ENCODE results near the gene SMAD7. TPM values are rescaled to one million over a fixed set of nuclear protein-coding genes. Genes with fewer than 3 reads are reported as not detected.

The SMAD7 gene
- total RNA-seq, 1 experiment from 2014 or later = 5.8 TPM

- H3K27ac ChIP-seq = no peak overlapping the region
- H3K27me3 ChIP-seq (ENCODE audit: insufficient read depth, low read depth) = no peaks in the 10 kb centered on the region
- CTCF ChIA-PET = no interaction called here
- H3K4me3 ChIP-seq = no peak overlapping the region
- no peak overlapping the region for H3K4me2 ChIP-seq
- intact Hi-C loops (cut with micrococcal nuclease; ENCODE audit: unreplicated experiment) = loop anchor here (10.0 kb wide), 1 partner anchor 204 kb away; no protein-coding TSS in a partner anchor
- peaks cover 4% of the 10 kb centered on the region; the same call in 1 of the 2 replicates for H3K79me2 ChIP-seq (ENCODE audit: low read depth)
- H2AFZ ChIP-seq = no peak overlapping the region
- H3K9me3 ChIP-seq (ENCODE audit: insufficient read depth, low read depth) = no peaks in the 10 kb centered on the region
- DNase-seq = no peak
- H3K9me2 ChIP-seq (ENCODE audit: insufficient read depth) = no peaks in the 10 kb centered on the region
- no peaks in the 10 kb centered on the region for H3K4me1 ChIP-seq (replicated peaks; ENCODE audit: insufficient read depth)
- TF ChIP-seq CTCF (conservative IDR thresholded peaks at IDR 0.05) = no peak
- no peak for TF ChIP-seq EZH2 (IDR thresholded peaks at IDR 0.05; ENCODE audit: low read depth)
- no TSS peak for BruUV-seq (replicated peaks)
- no peaks in the 10 kb centered on the region for H3K36me3 ChIP-seq (ENCODE audit: low read depth)
- POLR2A ChIA-PET (ENCODE audit: unreplicated experiment) = no interaction called here
- H3F3A ChIP-seq (ENCODE audit: insufficient read depth, low read depth) = peaks cover 17% of the 10 kb centered on the region
- H4K20me1 ChIP-seq (ENCODE audit: insufficient read depth) = peaks cover 18% of the 10 kb centered on the region
These were observed 31.9 kb downstream of the SMAD7 start for GRCh38 chr18:48918660-48919456.

- H3K79me2 ChIP-seq (ENCODE audit: low read depth) = peaks cover under 1% of the 10 kb centered on the region; the same call in 1 of the 2 replicates
- no peak overlapping the region for H2AFZ ChIP-seq
- H3K27me3 ChIP-seq (ENCODE audit: insufficient read depth, low read depth) = no peaks in the 10 kb centered on the region
- H3K27ac ChIP-seq = no peak overlapping the region
- intact Hi-C loops (cut with micrococcal nuclease; ENCODE audit: unreplicated experiment) = loop anchor here (10.0 kb wide), 1 partner anchor 203 kb away; no protein-coding TSS in a partner anchor
- no peaks in the 10 kb centered on the region for H3K9me2 ChIP-seq (ENCODE audit: insufficient read depth)
- H3K36me3 ChIP-seq (ENCODE audit: low read depth) = no peaks in the 10 kb centered on the region
- no TSS peak for BruUV-seq (replicated peaks)
- ChIA-PET CTCF (interaction anchor here (0.7 kb wide), 1 partner anchor 530 kb away, joined by 6 read pairs; no protein-coding TSS in a partner anchor), POLR2A (ENCODE audit: unreplicated experiment) (no interaction called here)
- H4K20me1 ChIP-seq (ENCODE audit: insufficient read depth) = peaks cover 13% of the 10 kb centered on the region; the same call in 1 of the 2 replicates
- H3F3A ChIP-seq (ENCODE audit: insufficient read depth, low read depth) = peaks cover 17% of the 10 kb centered on the region
- no peak overlapping the region for H3K4me2 ChIP-seq
- no peak for TF ChIP-seq CTCF (conservative IDR thresholded peaks at IDR 0.05)
- TF ChIP-seq EZH2 (IDR thresholded peaks at IDR 0.05; ENCODE audit: low read depth) = no peak
- H3K9me3 ChIP-seq (ENCODE audit: insufficient read depth, low read depth) = no peaks in the 10 kb centered on the region
- no peaks in the 10 kb centered on the region for H3K4me1 ChIP-seq (replicated peaks; ENCODE audit: insufficient read depth)
- DNase-seq = no peak
- H3K4me3 ChIP-seq = no peak overlapping the region
These were observed 32.9 kb downstream of the SMAD7 start for GRCh38 chr18:48917579-48918517.

- ChIA-PET CTCF (no interaction called here), POLR2A (ENCODE audit: unreplicated experiment) (no interaction called here)
- no TSS peak for BruUV-seq (replicated peaks)
These were observed 34.9 kb downstream of the SMAD7 start for GRCh38 chr18:48915626-48916425.

More at GRCh38 chr18:48915626-48916425, 34.9 kb downstream of the SMAD7 start:
- DNase-seq = no peak
- no peak for TF ChIP-seq CTCF (conservative IDR thresholded peaks at IDR 0.05)
- no peak for TF ChIP-seq EZH2 (IDR thresholded peaks at IDR 0.05; ENCODE audit: low read depth)
- no peak overlapping the region for H3K27ac ChIP-seq
- H4K20me1 ChIP-seq (ENCODE audit: insufficient read depth) = peaks cover 6% of the 10 kb centered on the region; the same call in 1 of the 2 replicates
- no peak overlapping the region for H3K4me3 ChIP-seq
- H3F3A ChIP-seq (ENCODE audit: insufficient read depth, low read depth) = peaks cover 17% of the 10 kb centered on the region
- no peaks in the 10 kb centered on the region for H3K79me2 ChIP-seq (ENCODE audit: low read depth)
- H3K9me3 ChIP-seq (ENCODE audit: insufficient read depth, low read depth) = no peaks in the 10 kb centered on the region
- H3K4me2 ChIP-seq = no peak overlapping the region
- H3K36me3 ChIP-seq (ENCODE audit: low read depth) = no peaks in the 10 kb centered on the region
- H3K27me3 ChIP-seq (ENCODE audit: insufficient read depth, low read depth) = no peaks in the 10 kb centered on the region
- H3K4me1 ChIP-seq (replicated peaks; ENCODE audit: insufficient read depth) = no peaks in the 10 kb centered on the region
- no peak overlapping the region for H2AFZ ChIP-seq
- H3K9me2 ChIP-seq (ENCODE audit: insufficient read depth) = no peaks in the 10 kb centered on the region
- intact Hi-C loops (cut with micrococcal nuclease; ENCODE audit: unreplicated experiment) = loop anchor here (10.0 kb wide), 1 partner anchor 201 kb away; no protein-coding TSS in a partner anchor
